Astrocyte of the hippocampus (primary cell): Measurements from ENCODE around the gene APAF1.
A peak's percentile ranks its signal among the peaks of the same experiment; 100 is the strongest.
"Not testable (repeated sequence)": the region's sequence is repeated elsewhere in the genome, so short reads cannot be mapped to it uniquely, and the experiment has no call there.

ENCODE experiments used
- DNase-seq: peaks from one replicate; pipeline ENCODE4 v3.0.0; 2011; ENCODE audit warnings: low read depth, low spot score

APAF1 gene, protein sequence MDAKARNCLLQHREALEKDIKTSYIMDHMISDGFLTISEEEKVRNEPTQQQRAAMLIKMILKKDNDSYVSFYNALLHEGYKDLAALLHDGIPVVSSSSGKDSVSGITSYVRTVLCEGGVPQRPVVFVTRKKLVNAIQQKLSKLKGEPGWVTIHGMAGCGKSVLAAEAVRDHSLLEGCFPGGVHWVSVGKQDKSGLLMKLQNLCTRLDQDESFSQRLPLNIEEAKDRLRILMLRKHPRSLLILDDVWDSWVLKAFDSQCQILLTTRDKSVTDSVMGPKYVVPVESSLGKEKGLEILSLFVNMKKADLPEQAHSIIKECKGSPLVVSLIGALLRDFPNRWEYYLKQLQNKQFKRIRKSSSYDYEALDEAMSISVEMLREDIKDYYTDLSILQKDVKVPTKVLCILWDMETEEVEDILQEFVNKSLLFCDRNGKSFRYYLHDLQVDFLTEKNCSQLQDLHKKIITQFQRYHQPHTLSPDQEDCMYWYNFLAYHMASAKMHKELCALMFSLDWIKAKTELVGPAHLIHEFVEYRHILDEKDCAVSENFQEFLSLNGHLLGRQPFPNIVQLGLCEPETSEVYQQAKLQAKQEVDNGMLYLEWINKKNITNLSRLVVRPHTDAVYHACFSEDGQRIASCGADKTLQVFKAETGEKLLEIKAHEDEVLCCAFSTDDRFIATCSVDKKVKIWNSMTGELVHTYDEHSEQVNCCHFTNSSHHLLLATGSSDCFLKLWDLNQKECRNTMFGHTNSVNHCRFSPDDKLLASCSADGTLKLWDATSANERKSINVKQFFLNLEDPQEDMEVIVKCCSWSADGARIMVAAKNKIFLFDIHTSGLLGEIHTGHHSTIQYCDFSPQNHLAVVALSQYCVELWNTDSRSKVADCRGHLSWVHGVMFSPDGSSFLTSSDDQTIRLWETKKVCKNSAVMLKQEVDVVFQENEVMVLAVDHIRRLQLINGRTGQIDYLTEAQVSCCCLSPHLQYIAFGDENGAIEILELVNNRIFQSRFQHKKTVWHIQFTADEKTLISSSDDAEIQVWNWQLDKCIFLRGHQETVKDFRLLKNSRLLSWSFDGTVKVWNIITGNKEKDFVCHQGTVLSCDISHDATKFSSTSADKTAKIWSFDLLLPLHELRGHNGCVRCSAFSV (N-terminal part only)

GRCh38 chr12:98644712-98645571, at the start of gene APAF1, which contains the start of gene IKBIP:
Gene APAF1 (plus strand): TSS chr12:98645290. CDS start chr12:98648360, 3,070 bp downstream.
Gene IKBIP (minus strand): TSS chr12:98644788. CDS start chr12:98644701, 87 bp downstream.
- DNase-seq: peak; percentile 99

GRCh38 chr12:98597313-98597712, 47.8 kb upstream of the APAF1 start:
- not testable (repeated sequence) for DNase-seq

DNA sequence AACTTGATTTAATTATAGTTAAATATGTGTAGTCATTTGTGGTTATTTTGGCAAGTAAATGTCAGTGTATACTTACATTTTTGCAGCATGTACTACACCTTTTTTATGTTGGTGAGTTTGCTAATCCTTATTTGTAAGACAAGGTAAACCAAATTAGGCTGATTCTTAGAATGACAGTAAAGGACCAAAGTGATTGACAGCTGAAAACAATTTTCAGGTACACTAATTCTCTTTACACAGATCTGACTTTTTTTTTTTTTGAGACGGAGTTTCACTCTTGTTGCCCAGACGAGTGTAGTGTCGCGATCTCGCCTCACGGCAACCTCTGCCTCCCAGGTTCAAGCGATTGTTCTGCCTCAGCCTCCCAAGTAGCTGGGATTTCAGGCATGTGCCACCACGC, 43.2 kb upstream of the APAF1 start:
- DNase-seq: no peak

DNA sequence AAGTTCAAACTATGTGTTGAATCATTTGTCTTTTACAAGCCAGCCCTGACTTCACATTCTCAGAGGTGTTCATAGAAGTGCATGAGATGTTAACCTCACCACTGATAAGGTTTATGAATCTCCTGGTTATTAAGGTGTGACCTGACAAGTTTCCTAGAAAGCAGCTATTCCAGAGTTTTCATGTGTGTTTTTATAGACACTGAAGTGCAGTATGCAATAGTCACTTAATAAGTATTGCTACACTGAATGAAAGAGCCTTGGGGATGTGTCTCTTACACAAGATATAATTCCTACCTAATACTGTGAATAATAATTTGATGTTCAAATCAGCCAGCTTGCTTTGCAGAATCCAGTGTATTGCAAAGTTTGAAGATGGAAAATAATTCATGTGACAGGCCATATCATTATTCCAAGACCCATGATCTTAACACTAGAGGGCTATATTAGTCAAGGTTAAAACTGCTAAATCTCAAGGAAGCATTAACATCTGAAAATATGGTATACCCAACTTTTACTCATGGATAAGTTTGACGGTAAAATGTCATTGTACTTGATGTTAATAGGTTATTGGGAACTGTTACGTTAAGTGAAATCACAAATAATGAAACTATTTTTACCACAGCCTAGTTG, 38.6 kb upstream of the APAF1 start:
- no peak for DNase-seq

- DNase-seq: no peak
These were observed 34.5 kb upstream of the APAF1 start for GRCh38 chr12:98610596-98610995.

DNA sequence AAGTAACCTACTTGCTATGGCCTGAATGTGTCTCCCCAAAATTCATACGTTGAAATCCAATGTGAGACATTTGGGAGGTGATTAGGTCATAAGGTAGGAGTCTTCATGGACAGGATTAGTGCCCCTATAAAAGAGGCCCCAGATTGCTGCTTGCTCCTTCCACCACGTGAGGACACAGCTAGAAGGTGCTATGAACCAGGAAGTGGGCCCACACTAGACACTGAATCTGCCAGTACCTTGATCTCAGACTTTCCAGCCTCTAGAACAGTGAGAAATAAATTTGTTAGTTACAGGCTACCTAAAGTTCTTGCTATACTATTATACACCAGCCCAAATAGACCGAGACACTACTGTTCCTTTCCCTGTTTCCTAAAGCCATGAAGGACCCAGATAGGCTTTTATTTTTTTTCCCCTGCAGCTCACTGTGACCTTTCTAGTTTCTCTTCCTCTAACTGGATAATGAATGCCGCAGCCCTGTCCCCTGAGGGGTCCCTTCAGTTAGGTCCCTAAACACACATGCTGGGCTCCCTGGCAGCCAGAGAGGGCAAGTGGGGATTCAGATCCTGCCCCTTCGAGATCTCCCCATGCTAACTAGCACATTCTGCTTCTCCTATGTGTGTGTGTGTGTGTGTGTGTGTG, 32.3 kb upstream of the APAF1 start:
- no peak for DNase-seq

DNA sequence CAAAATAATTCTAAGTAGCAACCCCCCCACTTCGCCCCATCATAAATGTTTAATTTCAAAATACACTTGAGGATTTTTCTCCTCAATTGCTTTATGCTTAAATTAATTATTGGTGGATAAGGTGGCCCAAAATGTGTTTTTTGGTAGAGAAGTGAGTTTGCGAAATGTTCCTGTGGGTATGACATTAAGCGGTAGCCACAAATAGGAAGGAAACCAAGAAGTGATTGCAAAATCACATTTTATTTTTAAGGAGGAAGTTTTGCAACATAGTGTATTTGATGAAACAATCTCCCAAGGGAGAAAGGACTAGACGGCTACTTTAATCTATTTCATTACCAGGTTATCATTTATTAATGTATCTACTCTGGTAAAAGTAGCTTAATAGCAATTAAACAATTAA, 26.1 kb upstream of the APAF1 start:
- DNase-seq: no peak

GRCh38 chr12:98635657-98636323, 9.3 kb upstream of the APAF1 start:
- peak; percentile 84 for DNase-seq

- DNase-seq: no peak
These were observed 8.0 kb upstream of the APAF1 start for GRCh38 chr12:98637068-98637467.

GRCh38 chr12:98638009-98638408, 7.1 kb upstream of the APAF1 start:
- DNase-seq: no peak

DNA sequence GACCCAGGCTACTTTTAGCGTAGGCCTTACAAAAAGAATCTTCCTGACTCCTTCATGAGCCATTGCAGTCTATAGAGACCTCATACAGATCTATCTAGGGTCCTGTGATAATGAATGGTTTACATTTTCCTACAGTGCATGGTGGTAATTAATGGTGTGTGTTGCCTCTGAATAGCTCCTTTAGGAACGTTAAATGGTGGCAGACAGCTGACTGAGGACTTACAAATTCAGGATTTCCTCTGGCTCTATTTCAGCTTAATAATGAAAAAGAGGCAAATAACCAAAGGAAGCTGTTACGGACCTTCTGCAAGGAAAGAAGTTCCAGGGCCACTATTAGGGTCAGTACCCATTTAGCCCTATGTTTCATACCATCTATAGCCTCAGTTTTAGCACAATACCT, 5.6 kb upstream of the APAF1 start:
- no peak for DNase-seq

GRCh38 chr12:98642801-98643200, 2.3 kb upstream of the APAF1 start:
- not testable (repeated sequence) for DNase-seq

GRCh38 chr12:98644433-98644711, 718 bp upstream of the APAF1 start:
- peak; percentile 75 for DNase-seq

DNA sequence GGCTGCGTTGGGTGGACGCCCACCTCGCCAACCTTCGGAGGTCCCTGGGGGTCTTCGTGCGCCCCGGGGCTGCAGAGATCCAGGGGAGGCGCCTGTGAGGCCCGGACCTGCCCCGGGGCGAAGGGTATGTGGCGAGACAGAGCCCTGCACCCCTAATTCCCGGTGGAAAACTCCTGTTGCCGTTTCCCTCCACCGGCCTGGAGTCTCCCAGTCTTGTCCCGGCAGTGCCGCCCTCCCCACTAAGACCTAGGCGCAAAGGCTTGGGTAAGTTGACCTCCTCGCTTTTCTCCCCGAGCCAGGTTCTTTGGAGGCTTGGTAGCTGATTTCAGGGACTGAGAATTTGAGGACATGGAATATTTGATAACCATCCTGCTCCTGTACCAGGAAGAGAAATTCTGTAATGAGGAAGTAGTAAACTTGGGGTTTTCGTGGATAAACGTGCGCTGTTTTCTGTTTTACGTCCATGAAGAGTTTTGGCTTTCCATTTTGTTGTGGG, 530 bp downstream of the APAF1 start:
- DNase-seq: peak; percentile 38

GRCh38 chr12:98646294-98647090, 1.4 kb downstream of the APAF1 start:
- DNase-seq: peak; percentile 46

DNA sequence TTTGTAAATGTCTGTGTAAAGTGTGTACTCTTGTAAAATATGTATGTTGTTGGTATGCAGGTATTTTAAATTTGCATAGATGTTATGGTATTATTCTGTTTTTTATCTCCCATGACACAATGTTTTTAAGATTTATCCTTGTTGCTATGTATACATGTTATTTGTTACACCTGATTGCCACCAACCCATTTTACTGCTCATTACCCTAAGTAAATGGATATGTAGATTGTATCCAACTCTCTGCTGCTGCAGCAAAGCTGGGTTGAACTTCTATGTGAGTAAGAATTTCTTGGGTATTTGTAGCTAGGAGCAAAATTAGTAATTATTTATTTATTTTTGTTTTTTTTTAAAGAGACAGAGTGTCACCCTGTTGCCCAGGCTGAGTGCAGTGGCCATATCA, 6.2 kb downstream of the APAF1 start:
- DNase-seq: no peak

- peak; percentile 65 for DNase-seq
These were observed 8.9 kb downstream of the APAF1 start for GRCh38 chr12:98653866-98654493.
